ENCODE data around the gene SENP5.
"Not testable (repeated sequence)": the region's sequence is repeated elsewhere in the genome, so short reads cannot be mapped to it uniquely, and the experiment has no call there.

Gene SENP5

DNA sequence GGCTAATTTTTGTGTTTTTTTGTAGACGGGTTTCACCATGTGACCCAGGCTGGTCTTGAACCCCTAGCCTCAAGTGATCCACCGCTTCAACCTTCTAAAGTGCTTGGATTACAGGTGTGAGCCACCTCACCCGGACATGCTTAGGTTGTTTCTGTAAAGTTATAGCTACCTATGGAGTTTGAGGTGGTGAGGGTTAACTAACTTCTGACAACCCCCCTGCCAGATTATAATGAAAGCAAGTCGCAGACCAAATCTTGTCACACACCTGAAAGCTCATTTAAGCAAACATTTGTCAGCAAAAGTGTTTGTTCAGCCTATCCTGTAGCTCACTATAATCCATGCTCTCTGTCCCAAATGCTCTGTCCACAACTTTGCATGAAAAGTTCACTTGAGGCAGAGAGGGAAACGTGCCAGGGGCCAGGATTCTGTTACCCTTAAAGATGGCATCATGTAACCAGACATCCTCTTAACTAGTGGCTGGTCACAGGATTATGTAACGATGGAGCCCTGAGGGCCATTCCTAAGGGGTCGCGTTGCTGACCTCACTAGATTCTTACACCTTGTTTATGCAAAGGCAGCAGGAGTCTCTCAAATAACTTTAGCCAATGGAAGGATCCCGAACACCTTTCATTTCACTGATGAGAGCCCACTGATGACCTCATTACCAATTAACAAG lies 24.1 kb upstream of the SENP5 start:
- TF ChIP-seq, protein P1, sequence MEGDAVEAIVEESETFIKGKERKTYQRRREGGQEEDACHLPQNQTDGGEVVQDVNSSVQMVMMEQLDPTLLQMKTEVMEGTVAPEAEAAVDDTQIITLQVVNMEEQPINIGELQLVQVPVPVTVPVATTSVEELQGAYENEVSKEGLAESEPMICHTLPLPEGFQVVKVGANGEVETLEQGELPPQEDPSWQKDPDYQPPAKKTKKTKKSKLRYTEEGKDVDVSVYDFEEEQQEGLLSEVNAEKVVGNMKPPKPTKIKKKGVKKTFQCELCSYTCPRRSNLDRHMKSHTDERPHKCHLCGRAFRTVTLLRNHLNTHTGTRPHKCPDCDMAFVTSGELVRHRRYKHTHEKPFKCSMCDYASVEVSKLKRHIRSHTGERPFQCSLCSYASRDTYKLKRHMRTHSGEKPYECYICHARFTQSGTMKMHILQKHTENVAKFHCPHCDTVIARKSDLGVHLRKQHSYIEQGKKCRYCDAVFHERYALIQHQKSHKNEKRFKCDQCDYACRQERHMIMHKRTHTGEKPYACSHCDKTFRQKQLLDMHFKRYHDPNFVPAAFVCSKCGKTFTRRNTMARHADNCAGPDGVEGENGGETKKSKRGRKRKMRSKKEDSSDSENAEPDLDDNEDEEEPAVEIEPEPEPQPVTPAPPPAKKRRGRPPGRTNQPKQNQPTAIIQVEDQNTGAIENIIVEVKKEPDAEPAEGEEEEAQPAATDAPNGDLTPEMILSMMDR (IDR thresholded peaks at IDR 0.05; ENCODE audit: low read depth, low read length, missing control alignments): no peak
- DNase-seq (ENCODE audit: low read depth): no peak
- H3K4me3 ChIP-seq (ENCODE audit: low read depth, low read length): no peak overlapping the region

DNA sequence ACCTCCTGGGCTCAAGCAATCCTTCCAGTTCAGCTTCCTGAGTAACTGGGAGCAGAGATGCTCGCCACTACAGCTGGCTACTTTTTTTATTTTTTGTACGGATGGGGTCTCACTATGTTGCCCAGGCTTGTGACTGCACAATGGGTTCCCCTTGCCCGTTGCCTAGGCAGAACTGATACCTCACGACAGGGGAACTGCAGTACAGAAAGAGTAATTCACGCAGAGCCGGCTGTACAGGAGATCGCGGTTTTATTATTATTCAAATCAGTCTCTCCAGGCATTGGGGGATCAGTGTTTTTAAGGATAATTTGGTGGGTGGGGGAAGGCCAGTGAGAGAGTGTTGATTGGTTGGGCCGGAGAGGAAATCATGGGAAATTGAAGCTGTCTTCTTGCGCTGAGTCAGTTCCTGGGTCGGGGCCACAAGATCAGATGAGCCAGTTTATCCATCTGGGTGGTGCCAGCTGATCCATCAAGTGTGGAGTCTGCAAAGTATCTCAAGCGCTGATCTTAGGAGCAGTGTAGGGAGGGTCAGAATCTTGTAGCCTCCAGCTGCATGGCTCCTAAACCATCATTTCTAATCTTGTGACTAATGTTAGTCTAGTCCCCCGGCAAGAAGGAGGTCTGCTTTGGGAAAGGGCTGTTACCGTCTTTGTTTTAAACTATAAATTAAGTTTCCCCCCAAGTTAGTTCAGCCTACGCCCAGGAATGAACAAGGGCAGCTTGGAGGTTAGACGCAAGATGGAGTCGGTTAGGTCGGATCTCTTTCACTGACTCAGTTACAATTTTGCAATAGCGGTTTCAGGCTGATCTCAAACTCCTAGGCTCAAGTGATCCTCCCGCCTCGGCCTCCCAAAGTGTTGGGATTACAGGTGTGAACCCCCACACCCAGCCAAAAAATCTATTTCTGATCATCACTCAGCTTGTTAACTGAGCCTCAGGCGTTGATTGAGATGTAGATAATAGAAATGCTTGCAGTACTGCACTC lies 23.2 kb upstream of the SENP5 start:
- DNase-seq (ENCODE audit: low read depth); H3K4me3 ChIP-seq (ENCODE audit: low read depth, low read length): not testable (repeated sequence)

DNA sequence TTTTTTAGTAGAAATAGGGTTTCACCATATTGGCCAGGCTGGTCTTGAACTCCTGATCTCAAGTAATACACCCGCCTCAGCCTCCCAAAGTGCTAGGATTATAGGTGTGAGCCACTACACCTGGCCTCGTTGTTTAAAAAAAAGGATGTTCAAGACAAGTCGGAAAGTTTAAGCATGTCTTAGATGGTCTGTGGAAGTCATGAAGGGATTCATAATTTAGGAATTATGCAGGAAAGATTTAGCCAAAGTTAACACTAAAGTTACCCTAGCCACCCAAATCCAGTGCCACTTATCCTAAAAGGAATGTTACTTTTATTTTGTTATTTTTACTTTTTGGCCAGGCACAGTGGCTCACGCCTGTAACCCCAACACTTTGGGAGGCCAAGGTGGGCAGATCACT lies 19.3 kb upstream of the SENP5 start:
- H3K4me3 ChIP-seq (ENCODE audit: low read depth, low read length); DNase-seq (ENCODE audit: low read depth): not testable (repeated sequence)

DNA sequence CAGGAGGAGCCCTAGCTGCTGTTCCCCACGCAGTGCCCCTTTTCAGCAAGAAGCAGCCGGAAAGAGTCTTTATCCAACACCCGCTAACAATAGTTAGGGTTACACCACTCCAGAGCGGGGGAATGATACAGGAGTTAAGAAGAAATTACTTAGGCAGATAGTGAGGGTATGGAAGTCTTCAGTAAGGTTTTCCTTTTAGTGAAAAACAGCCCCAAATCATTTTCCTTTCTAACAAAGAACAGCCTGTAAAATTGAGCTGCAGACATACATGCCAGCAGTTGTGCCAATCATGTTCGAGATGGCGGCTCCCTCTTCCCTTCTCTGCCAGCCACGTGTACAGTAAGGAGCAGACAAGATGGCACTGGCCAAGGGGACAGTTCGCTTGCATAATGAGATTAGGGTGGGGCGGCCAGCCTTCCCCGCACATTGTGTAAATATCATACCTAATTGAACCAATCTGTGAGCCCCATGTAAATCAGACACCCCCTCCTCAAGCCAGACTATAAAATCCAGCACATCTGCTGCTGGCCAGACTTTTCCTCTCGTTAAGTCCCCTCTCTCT lies 18.5 kb upstream of the SENP5 start:
- H3K4me3 ChIP-seq (ENCODE audit: low read depth, low read length): no peak overlapping the region
- TF ChIP-seq, protein P1 (IDR thresholded peaks at IDR 0.05; ENCODE audit: low read depth, low read length, missing control alignments): no peak
- no peak for DNase-seq (ENCODE audit: low read depth)

DNA sequence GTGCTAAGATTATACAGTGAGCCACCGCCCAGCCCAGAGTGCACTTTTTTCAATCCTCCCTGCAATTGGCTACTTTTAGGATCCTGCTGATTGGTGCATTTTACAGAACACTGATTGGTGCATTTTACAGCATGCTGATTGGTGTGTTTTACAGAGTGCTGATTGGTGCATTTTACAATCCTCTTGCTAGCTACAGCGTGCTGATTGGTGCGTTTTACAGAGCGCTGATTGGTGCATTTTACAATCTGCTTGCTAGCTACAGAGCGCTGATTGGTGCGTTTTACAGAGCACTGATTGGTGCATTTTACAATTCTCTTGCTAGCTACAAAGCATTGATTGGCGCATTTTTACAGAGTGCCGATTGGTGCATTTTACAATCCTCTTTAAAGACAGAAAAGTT lies 4.7 kb upstream of the SENP5 start:
- not testable (repeated sequence) for H3K4me3 ChIP-seq (ENCODE audit: low read depth, low read length); DNase-seq (ENCODE audit: low read depth)

DNA sequence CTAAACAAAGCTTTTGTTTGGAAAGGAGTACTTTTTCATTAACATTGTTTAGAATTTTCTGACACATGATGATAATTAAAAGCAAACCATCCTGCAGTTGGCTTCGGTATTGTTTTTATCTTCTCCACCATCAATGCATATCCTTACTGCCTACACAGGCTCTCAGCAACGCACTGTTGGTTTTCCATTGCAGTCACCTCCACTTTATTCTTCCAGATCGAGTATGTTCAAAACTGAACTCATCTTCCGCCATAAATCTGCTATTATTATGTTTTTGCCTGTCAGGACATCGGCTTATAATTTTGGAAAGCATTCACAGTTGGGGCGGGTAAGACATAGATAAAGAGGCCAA lies 589 bp upstream of the SENP5 start:
- no peak for DNase-seq (ENCODE audit: low read depth)
- peak overlapping the region; percentile 99 for H3K4me3 ChIP-seq (ENCODE audit: low read depth, low read length)
- TF ChIP-seq, protein P1 (IDR thresholded peaks at IDR 0.05; ENCODE audit: low read depth, low read length, missing control alignments): no peak

DNA sequence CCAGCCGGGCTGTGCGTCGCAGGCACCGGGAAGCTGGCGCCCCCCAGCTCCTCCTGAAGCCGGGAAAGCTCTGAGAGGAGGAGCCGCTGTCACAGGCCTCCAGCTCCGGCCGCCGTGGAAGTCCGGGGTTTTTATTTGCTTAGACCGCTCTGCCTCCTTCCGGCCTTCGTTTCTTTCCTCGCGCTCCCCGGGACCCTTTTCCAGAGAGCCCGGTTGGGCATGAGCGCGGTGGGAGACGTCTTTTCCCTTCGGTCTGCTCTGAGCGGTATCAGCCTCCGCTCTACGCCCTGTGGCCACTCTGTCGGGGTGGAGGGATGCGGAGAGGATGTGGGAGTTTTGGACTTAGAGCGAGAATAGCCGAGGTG lies 559 bp downstream of the SENP5 start:
- DNase-seq (ENCODE audit: low read depth): no peak
- H3K4me3 ChIP-seq (ENCODE audit: low read depth, low read length): peak overlapping the region; percentile 99
- TF ChIP-seq, protein P1 (IDR thresholded peaks at IDR 0.05; ENCODE audit: low read depth, low read length, missing control alignments): no peak

DNA sequence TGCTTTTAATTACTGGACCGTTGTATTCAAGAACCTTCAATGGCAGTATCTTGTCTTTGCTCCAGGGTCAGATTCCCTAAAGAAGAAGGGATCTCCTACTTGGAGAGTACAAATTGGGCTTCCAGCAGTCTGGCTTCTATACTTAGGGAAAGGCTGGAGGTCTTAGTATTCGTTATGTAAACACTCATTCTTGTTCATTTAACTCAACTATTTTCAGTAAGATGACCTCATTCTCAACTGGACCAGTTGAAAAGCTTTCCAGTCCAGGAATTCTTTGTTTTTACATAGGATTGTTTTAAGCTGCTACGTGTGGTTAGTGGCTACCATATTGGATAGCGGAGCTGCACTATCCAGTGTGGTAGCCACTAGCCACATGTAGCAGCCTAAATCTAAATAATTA lies 4.6 kb downstream of the SENP5 start:
- TF ChIP-seq, protein P1 (IDR thresholded peaks at IDR 0.05; ENCODE audit: low read depth, low read length, missing control alignments): no peak
- no peak overlapping the region for H3K4me3 ChIP-seq (ENCODE audit: low read depth, low read length)
- no peak for DNase-seq (ENCODE audit: low read depth)

DNA sequence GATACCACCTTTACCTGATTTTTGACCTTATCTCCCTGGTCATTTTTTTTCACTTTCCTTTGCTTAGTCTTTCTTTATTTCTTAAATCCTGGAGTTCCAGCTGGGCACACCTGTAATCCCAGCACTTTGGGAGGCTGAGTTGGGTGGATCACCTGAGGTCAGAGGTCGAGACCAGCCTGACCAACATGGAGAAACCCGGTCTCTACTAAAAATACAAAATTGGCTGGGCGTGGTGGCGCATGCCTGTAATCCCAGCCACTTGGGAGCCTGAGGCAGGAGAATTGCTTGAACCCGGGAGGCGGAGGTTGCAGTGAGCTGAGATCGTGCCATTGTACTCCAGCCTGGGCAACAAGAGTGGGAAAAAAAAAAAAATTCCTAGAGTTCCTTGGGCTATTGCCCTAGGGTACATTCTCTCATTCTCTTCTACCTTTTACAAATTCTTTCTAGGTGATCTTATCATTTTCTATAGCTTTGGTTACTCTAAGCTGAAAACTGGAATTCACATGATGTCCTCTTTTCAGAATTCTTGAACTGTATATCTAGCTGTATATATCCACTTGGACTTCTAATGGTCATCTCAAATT lies 6.9 kb downstream of the SENP5 start:
- not testable (repeated sequence) for H3K4me3 ChIP-seq (ENCODE audit: low read depth, low read length); DNase-seq (ENCODE audit: low read depth)
